NCI-H1105 treated with DMSO at 0.1 percent for 48 hours (cell line): ENCODE results near the gene ZBTB32.

Experiments used
- DNase-seq: peaks from one replicate; lab custom pipeline; 2025; lab: John Stamatoyannopoulos, UW

The ZBTB32 gene

DNA sequence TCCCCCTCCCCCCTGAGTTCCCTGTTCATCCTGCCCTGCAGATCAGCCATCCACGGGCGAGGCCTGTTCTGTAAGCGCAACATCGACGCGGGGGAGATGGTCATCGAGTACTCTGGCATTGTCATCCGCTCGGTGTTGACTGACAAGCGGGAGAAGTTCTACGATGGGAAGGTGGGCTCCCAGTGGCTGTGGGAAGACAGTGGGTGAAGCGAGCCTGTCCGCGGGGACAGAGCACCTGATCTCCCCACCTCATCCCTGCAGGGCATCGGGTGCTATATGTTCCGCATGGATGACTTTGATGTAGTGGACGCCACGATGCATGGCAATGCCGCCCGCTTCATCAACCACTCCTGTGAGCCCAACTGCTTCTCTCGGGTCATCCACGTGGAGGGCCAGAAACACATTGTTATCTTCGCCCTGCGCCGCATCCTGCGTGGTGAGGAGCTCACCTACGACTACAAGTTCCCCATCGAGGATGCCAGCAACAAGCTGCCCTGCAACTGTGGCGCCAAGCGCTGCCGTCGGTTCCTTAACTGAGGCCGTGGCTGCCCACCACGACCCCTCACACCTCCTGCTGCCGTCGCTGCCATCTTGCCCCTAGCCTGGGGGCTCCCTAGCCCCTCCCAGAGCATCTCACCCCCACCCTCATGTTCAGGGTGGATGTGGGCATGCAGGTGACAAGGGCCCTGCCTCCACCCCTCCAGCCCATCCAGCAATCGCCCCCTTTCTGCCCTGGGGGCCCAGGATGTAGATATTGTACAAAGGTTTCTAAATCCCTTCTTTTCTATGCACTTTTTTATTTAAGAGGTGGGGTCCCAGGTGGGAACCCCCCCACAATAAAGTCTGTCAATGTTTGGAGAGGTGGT lies 33.9 kb downstream of the ZBTB32 start:
- DNase-seq, result no peak

DNA sequence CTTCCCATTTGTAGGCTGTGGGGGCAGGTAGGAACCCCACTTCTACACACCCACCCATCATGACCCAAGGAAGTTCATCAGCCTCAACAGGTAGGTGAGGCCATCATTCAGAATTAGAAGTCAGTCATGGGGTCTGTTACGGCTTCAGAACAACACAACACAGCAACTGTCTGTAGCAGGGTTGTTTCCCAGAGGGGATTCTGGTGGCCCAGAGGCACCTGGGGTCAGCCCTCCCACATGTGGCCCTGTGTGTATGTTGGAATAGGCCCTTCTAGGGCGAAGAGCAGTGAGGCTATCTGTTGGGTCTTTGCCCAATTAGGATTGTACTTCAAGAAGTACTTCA lies 34.5 kb downstream of the ZBTB32 start:
- DNase-seq, result no peak

DNA sequence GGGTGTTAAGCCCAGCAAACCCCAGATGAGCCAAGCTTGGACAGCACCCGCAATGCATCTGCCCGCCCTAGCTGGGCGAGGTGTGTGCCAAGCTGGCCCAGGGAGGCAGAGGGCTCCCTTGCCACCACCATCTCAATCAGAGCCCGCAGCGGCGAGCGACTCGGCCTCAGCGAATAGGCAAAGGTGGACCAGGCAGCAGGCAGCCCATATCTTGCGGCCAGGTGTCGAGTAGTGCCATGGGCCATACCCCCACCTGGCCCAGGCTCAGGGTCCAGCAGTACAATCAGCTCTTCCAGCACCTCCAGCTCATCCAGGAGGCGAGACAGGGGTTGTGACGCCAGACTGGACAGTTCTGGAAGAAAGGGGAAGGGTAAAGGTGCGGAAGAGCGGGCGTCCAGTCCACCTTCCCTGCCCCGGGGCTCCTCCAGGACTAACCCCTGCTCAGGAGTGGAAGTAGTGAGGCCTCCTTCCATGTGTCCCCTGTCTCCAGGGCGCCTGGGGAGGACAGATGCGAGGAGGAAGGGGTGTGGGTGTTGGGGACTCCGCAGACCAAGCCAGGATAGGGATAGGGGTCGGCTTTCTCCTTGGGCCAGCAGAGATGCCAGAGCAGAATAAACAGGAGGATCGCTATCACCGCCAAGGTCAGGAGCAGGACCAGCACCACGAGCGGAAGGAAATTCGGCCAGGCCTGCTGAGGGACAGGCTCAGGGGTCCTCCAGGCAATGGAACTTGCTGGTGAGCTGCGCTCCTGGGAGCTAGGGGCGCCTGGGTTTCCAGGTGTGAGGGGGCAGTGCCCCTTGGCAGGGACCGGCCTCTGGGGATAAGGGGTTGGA lies 35.1 kb downstream of the ZBTB32 start:
- DNase-seq, result no peak

DNA sequence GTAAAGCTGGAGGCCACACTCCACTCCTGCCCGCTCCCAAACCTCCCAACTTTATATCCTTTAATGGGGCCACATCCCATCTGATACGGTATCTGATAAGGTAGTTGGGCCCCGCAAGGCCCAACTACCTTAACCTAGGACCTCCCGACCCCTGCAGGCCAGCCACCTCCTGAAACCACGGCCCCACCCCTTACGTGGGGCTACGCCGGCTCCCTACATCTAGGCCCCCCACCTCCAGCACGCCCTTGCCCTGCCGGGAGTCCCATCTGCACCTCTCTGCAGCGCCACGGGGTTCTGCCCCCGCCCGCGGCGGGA lies 35.7 kb downstream of the ZBTB32 start:
- DNase-seq, result no peak

DNA sequence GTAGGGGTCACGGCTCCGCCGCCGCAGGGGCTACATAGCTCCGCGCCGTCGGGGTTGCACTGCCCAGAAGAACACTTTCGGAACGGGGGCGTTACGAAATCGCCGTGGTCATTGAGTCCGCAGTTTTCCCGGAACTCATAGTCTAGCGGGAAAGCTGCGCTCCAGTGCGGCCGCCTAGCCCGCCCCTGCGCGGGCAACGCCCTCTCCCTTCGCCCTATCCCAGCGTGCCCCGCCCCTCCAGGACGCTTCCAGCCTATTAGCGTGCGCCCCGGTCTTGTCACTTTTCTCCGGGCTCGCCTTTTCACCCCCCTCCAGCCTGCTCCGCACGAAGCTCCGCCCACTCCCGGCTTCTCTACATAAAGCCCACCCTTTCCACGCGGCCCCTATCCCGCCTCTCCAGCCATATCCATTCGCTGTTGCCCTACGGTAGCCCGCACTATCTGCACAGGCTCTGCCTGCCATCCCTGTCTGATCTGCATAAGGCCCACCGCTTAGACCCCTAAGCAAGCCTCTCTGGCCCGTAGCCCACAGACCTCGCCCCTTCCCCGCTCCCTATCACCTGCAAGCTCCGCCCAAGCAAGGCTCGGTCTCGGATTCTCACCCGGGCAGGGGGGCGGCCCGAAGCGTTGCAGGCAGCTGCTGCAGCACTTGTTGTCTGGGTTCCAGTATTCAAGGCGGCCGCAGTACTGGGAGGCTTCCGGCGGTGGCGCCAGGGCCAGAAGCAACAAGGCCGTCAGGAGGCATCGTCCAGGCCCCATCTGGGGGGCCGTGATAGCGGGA lies 36.3 kb downstream of the ZBTB32 start:
- DNase-seq, result peak; percentile 98

DNA sequence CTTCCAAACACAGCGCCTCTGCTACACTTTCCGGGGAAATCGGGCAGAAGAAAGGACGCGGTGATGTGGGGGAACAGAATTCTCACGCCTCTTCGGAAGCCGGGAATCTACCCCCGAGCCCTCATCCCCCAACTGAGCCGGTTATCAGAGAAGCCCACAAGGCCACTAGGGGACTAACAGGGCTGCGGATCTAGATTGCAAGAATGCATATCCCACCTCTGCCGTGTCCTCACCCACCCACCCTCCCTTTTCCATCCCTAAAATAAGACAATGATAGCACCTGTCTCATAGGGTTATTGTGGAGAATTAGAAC lies 36.8 kb downstream of the ZBTB32 start:
- no peak for DNase-seq

DNA sequence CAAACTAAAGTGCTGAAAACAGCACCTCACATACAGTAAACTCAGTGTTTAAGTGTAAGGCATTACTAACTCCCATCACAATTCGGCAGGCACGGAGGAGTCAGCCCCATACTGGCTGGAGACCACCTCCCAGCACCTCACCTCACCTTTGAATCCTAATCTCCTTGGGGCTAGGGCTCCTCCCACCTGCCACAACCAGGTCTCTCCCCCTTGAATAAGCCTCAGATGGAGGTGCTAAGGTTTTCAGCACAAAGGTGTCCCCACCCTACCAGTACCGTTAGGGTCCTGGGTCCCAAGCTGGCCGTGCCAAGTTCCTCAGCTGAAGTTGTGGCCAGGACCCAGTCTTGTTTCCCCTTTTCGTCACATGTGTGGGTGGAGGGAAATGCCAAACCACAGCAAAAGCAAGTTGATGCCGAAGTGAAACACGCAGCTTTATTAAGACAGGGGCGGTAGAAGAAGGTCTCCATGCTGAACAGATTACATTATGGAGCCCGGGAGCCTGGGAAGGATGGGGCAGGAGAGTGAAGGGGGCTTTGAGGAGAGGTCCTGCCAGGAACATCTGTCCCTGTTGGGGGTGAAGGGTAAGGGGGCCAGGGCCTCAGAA lies 37.9 kb downstream of the ZBTB32 start, which contains the start of gene IGFLR1:
Gene IGFLR1 (minus strand): TSS at position 332 of the 604 bp plus-strand sequence. CDS start 1,272 bp downstream, outside the sequence.
- DNase-seq, result no peak

DNA sequence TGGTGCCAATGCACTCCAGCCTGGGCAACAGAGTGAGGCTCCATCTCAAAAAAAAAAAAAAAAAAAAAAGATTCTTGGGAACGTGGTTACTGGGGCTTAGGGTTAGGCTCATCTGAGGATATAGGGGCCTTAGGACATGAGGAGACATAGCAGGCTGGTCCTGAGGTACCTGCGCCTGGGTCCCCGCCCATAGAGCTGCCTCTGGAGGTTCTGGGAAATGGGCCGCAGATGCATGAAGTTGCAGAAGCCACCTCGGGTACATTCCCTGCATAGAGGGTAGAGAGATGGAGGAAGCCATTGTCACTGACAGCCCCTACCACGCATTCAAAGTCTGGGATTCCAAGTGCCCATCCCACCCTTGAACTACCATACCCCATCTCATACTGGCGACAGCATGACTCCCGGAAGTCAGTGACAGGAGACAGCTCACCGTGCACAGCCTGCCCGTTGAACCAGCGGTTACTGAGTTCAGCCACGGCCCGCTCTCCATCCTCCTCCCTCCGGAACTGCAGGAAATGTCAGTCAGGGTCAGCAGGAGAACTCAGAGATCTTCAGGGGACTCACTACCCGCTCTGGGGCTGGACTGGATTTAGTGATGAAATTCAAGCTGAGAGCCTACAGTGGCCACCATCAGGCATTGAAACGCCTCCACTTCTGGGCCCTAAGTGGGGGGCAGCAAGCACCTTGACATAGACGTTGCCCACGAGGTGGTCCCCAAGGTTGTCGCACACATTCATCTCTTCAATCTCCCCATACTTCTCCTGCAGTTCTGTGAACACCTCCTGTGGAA lies 39.5 kb downstream of the ZBTB32 start:
- DNase-seq, result no peak

DNA sequence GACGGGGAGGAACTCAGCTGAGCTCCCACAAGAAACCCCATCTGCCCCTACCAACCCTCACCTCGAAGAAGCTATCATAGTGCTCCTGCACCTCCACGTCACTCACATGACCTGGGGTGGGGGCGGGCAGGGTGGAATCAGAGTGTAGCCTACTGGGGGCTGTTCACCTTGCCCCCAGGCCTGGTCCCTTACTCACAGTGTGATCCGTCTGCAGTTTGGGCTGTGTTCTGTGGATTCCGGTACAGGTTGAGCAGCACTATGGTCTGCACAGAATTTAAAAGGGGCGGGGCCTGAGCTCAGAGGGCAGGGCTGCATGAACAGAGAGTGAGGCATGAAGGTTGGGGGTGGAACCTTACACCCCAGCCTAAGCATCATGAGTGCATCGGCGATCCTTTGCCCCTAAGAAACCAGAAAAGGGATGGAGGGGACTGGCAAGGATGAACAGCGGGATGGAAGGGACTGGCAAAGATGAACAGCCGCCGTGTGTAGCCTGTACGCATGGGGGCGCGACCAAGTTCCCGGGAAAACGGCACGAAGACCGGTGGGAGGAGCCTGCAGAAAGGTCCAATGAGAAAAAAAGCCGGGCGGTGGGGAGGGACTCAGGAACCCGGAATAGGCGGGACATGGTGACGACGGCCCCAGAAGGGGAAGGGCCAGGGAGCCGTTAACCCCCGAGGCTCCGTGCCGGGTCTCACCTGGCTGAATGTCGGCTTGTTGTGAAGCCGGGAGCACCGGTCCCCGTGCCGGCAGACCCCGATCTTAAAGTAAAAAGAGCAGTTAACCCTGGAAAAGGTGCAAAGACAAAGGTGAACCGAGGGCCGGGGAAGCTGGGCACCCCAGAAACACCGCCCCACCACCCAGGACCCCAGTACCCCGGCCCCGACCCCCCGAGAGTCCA lies 40.3 kb downstream of the ZBTB32 start:
- peak; percentile 93 for DNase-seq

DNA sequence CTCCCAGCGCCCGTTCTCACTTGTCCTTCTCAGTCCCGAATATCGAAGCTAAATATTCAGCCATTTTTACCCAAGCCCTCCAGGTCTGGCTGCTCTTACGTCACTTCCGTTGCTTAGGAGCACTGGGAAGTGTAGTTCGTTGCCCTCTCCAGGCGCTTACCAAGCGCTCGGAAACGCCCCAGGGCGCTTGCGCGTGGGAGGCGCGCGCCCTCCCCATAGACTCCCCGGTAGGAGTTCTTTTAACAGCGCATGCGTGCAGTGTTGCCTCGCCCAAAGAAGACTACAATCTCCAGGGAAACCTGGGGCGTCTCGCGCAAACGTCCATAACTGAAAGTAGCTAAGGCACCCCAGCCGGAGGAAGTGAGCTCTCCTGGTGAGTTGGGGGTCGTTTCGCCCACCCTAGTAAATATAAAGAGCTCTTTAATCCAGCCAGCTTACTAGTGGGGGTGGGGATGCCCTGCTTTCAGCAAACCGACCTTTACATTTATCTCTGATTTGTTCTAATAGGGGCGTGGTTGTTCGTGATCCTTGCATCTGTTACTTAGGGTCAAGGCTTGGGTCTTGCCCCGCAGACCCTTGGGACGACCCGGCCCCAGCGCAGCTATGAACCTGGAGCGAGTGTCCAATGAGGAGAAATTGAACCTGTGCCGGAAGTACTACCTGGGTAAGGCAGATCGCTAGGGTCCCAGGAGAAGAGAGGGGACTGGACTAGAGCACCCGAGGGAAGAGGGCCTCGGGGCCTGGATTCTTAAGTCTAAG lies 41.1 kb downstream of the ZBTB32 start, which contains the start of the genes PSENEN and U2AF1L4:
Gene PSENEN (plus strand): TSS at position 324 of the 759 bp plus-strand sequence. CDS start 280 bp downstream, at position 604.
Gene U2AF1L4 (minus strand): TSS at position 91 of the 759 bp plus-strand sequence. CDS start 27 bp downstream, at position 64.
- peak; percentile 99 for DNase-seq

DNA sequence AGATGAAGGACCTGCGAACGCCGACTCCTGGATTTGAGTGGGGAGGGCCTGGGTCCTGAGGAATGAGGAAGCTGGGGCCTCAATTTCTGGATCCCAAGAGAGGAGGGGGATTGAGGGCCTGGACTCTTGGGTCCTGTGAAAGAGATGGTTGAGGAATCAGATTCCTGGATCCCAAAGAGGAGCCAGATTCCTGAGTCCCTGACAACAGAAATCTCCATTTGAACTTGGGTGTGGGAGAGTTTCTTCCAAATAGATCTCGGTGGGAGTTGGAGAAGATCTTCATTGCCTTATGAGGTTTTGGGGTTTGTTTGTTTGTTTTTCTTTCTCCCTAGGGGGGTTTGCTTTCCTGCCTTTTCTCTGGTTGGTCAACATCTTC lies 41.7 kb downstream of the ZBTB32 start:
- DNase-seq, result no peak

DNA sequence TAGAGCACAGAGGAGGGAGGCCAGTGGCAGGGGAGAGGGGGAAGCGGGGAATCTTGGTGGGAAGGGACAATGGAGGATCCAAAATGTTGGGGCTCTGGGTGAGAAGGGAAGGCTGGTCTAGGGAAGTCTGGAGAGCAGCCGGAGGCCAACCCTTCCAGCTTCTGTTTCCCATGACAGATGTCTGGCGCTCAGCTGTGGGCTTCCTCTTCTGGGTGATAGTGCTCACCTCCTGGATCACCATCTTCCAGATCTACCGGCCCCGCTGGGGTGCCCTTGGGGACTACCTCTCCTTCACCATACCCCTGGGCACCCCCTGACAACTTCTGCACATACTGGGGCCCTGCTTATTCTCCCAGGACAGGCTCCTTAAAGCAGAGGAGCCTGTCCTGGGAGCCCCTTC lies 42.2 kb downstream of the ZBTB32 start:
- DNase-seq, result no peak

DNA sequence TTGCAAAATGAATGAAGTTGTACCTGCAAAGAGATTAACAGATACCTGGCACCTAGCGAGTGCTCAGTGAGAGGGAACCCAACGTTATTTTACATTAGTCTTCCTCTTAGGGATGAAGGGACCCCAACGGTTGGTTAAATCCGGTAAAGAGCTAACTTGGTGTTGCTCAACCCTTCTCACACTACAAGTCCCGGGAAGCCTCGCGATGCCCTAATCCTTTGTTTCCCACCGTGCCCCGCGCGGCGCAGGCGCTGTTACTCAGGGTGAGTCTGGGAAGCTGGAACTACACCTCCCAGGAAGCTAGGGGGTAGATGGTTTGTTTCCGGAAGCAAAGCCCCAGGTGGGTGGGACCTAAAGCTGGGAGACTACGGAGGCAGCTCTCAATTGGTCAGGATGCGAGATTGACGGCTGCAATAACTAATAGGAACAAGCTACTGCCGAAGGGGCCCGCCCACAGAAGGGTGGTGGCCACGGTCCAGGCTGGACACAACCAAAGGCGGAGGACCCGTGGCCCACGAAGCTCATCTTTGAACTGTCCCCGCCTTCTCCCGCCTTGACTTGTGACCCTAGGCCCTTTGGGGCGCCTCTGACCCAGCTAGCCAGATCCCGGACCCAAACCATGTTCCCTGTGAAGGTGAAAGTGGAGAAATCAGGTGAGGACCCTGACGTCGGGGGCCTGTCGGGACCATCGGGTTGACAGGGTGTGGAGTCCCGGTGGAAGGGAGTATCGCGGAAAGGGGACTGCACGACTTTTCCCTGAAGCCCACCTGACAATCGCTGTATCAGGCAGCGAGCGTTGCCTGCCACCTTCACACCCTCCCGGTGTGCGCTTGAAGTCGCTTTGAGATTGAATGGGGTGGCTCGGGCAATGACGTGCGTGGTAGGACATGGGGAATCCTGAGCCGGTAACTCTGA lies 44.0 kb downstream of the ZBTB32 start, which contains the start of gene LIN37:
Gene LIN37 (plus strand): TSS at position 471 of the 915 bp plus-strand sequence. CDS start 149 bp downstream, at position 620.
- peak; percentile 99 for DNase-seq

DNA sequence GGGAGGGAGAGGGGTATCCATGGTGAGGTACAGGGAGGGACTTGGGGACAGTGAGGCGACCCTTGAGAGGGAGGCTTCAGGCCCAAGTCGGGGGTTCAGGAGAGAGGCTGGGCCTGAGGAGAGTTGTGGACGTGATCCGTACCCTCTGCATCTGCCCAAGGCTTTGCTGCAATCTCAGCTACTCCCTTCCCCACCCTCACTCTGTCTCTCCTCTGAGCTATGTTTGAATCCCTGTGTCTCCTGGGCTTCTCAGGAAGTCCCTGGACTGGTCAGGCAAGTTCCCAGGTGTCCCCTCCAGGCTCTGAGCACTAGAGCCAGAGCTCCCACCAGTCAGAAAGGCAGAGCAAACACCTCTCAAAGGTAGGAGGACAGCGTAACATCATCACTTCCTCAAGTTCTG lies 45.8 kb downstream of the ZBTB32 start:
- DNase-seq, result no peak

DNA sequence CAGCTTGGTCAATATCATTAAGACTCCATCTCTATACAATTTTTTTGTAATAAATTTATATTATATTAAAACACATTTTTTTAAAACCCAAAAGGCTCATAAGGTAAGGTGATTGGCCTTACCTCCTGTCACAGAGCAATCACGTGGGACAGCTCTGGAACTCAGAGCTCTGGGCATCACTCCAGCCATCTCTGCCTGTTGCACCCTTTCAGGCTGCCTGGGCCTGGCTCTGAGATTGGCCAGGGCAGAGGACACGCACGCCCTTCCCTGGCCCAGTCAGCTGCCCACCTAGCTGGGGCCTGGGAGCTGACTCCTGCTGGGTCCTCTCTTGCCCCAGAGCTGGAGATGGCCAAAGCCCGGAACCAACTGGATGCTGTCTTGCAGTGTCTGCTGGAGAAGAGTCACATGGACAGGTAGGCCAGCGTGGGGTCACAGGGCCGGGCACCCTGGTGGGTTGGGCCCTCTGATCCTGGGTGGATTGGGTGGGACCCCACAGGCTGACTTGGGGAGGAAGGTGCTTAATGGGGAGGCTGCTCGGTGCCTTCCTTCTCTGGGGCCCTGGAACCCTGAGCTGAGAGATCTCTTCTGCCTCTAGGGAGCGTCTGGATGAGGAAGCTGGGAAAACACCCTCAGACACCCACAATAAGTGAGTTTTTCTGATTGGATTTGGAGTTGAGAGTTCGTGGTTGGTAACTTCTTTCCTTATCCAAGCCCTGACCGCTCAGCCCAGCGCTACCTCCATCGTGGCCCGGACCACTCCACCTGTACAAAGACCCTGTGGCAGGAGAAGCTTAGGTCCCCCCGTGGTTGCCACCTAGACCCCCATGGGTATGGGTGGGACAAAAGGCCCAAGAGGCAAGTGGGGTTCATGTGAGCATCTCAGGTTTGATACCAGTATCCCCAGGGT lies 47.7 kb downstream of the ZBTB32 start:
- no peak for DNase-seq

DNA sequence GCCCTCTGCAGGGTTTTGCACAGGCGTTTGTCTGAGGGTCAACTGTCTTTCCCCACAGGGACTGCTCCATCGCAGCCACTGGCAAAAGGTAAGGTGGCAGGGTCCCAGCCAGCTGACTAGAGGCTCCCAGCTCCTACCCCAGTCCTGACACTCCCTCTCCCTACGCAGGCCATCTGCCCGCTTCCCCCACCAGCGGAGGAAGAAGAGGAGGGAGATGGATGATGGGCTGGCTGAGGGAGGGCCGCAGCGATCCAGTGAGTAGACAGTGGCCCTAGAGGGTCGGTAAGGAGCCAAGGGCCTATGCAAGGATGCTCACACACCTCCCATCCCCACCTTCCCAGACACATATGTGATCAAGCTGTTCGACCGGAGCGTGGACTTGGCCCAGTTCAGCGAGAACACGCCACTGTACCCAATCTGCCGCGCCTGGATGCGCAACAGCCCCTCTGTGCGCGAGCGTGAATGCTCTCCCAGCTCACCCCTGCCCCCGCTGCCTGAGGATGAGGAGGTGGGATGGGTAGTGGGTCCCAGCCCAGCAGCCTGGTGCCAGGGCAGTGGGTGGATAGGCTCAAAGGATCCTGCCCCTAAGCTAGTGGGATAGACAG lies 48.5 kb downstream of the ZBTB32 start:
- DNase-seq, result no peak
